Measurements from ENCODE around the gene MARCHF10.

Gene MARCHF10

GRCh38 chr17:62665599-62665998 is 142.5 kb downstream of the MARCHF10 start:
- no peak for TF ChIP-seq ZNF274 (IDR thresholded peaks at IDR 0.05; ENCODE audit: low read depth, low read length)

GRCh38 chr17:62664336-62665120 is 143.6 kb downstream of the MARCHF10 start:
- TF ChIP-seq ZNF274 (IDR thresholded peaks at IDR 0.05; ENCODE audit: low read depth, low read length), result no peak
- H3K4me3 ChIP-seq (ENCODE audit: low read length), result no peak overlapping the region

More at GRCh38 chr17:62665599-62665998, 142.5 kb downstream of the MARCHF10 start:
- no peak overlapping the region for H3K4me3 ChIP-seq (ENCODE audit: low read length)

GRCh38 chr17:62663304-62663703 is 144.8 kb downstream of the MARCHF10 start:
- H3K4me3 ChIP-seq (ENCODE audit: low read length), result no peak overlapping the region
- no peak for TF ChIP-seq ZNF274 (IDR thresholded peaks at IDR 0.05; ENCODE audit: low read depth, low read length)

GRCh38 chr17:62662855-62663254 is 145.3 kb downstream of the MARCHF10 start:
- TF ChIP-seq ZNF274 (IDR thresholded peaks at IDR 0.05; ENCODE audit: low read depth, low read length), result no peak
- no peak overlapping the region for H3K4me3 ChIP-seq (ENCODE audit: low read length)

- TF ChIP-seq ZNF274 (IDR thresholded peaks at IDR 0.05; ENCODE audit: low read depth, low read length), result no peak
- H3K4me3 ChIP-seq (ENCODE audit: low read length), result no peak overlapping the region
These were observed 146.8 kb downstream of the MARCHF10 start for GRCh38 chr17:62661337-62661736.

GRCh38 chr17:62660629-62661118 is 147.4 kb downstream of the MARCHF10 start:
- no peak overlapping the region for H3K4me3 ChIP-seq (ENCODE audit: low read length)
- no peak for TF ChIP-seq ZNF274 (IDR thresholded peaks at IDR 0.05; ENCODE audit: low read depth, low read length)

GRCh38 chr17:62658136-62658920 is 149.8 kb downstream of the MARCHF10 start:
- TF ChIP-seq ZNF274 (IDR thresholded peaks at IDR 0.05; ENCODE audit: low read depth, low read length), result no peak
- H3K4me3 ChIP-seq (ENCODE audit: low read length), result no peak overlapping the region

- TF ChIP-seq ZNF274 (IDR thresholded peaks at IDR 0.05; ENCODE audit: low read depth, low read length), result no peak
- no peak overlapping the region for H3K4me3 ChIP-seq (ENCODE audit: low read length)
These were observed 150.4 kb downstream of the MARCHF10 start for GRCh38 chr17:62657690-62658089.

GRCh38 chr17:62657145-62657665 is 150.9 kb downstream of the MARCHF10 start:
- H3K4me3 ChIP-seq (ENCODE audit: low read length), result no peak overlapping the region
- TF ChIP-seq ZNF274 (IDR thresholded peaks at IDR 0.05; ENCODE audit: low read depth, low read length), result no peak

- TF ChIP-seq ZNF274 (IDR thresholded peaks at IDR 0.05; ENCODE audit: low read depth, low read length), result no peak
These were observed 151.7 kb downstream of the MARCHF10 start for GRCh38 chr17:62656446-62656845.

GRCh38 chr17:62655656-62656055 is 152.5 kb downstream of the MARCHF10 start:
- H3K4me3 ChIP-seq (ENCODE audit: low read length), result no peak overlapping the region
- no peak for TF ChIP-seq ZNF274 (IDR thresholded peaks at IDR 0.05; ENCODE audit: low read depth, low read length)

More at GRCh38 chr17:62656446-62656845, 151.7 kb downstream of the MARCHF10 start:
- H3K4me3 ChIP-seq (ENCODE audit: low read length), result no peak overlapping the region

GRCh38 chr17:62653826-62654761 is 154.0 kb downstream of the MARCHF10 start:
- no peak for TF ChIP-seq ZNF274 (IDR thresholded peaks at IDR 0.05; ENCODE audit: low read depth, low read length)
- H3K4me3 ChIP-seq (ENCODE audit: low read length), result no peak overlapping the region

GRCh38 chr17:62653002-62653825 is 154.9 kb downstream of the MARCHF10 start:
- TF ChIP-seq ZNF274 (IDR thresholded peaks at IDR 0.05; ENCODE audit: low read depth, low read length), result no peak
- peak overlapping the region; percentile 47; the same call in 1 of the 2 replicates for H3K4me3 ChIP-seq (ENCODE audit: low read length)

Measured in GM08714 (cell line).